GM12878 (cell line): ENCODE data around the gene SNTA1. TPM values are rescaled to one million over a fixed set of nuclear protein-coding genes. Genes with fewer than 3 reads are reported as not detected.

Experiments
- BHLHE40 ChIP-seq, 2 experiments: fragments of 450-650 bp in 1 of 2; IDR thresholded peaks; 2 replicates each; pipeline ENCODE4 v1.6.1; 2011 to 2017; ENCODE audit warnings: low read depth in 2 of 2, borderline replicate concordance in 1 of 2, improper control_type of control experiment in 1 of 2, low read length in 1 of 2, mild to moderate bottlenecking in 1 of 2
- CBFB ChIP-seq: IDR thresholded peaks from 2 replicates; pipeline ENCODE4 v1.6.1; 2016; ENCODE audit warnings: antibody characterized with exemption, low read depth
- CREM ChIP-seq: IDR thresholded peaks from 2 replicates; pipeline ENCODE4 v1.6.1; 2014; ENCODE audit warnings: antibody characterized with exemption, low read depth
- HDGF ChIP-seq: fragments of 450-650 bp; IDR thresholded peaks from 2 replicates; pipeline ENCODE4 v1.6.1; 2016; ENCODE audit warnings: antibody characterized with exemption
- IKZF2 ChIP-seq, 2 experiments: fragments of 450-650 bp; IDR thresholded peaks; 2 replicates each; pipeline ENCODE4 v1.6.1; 2017; ENCODE audit warnings: mild to moderate bottlenecking in 2 of 2, moderate library complexity in 2 of 2
- KLF5 ChIP-seq: fragments of 450-650 bp; IDR thresholded peaks from 2 replicates; pipeline ENCODE4 v1.6.1; 2014; ENCODE audit warnings: mild to moderate bottlenecking; ENCODE audit not compliant: partially characterized antibody
- MEF2B ChIP-seq: fragments of 450-650 bp; IDR thresholded peaks from 2 replicates; pipeline ENCODE4 v1.6.1; 2018; ENCODE audit warnings: mild to moderate bottlenecking, moderate library complexity; ENCODE audit not compliant: partially characterized antibody, poor library complexity, severe bottlenecking
- MTA3 ChIP-seq: IDR thresholded peaks from 2 replicates; pipeline ENCODE4 v1.6.1; 2012; ENCODE audit warnings: low read length, inconsistent platforms, borderline replicate concordance
- MXI1 ChIP-seq: fragments of 150-350 bp; IDR thresholded peaks from 2 replicates; pipeline ENCODE4 v1.6.1; 2011; ENCODE audit warnings: low read depth, mild to moderate bottlenecking, inconsistent platforms, low read length, improper control_type of control experiment
- MYC ChIP-seq: IDR thresholded peaks from 2 replicates; pipeline ENCODE4 v1.6.1; 2011; ENCODE audit warnings: mild to moderate bottlenecking, low read length, moderate library complexity, inconsistent platforms; ENCODE audit not compliant: insufficient read depth, insufficient replicate concordance, insufficient read length, severe bottlenecking
- NBN ChIP-seq: fragments of 450-650 bp; IDR thresholded peaks from 2 replicates; pipeline ENCODE4 v1.6.1; 2016
- NRF1 ChIP-seq: conservative IDR thresholded peaks from 2 replicates; pipeline ENCODE4 v1.6.1; 2011; ENCODE audit warnings: mild to moderate bottlenecking, low read depth, low read length, improper control_type of control experiment
- POLR2A ChIP-seq: IDR thresholded peaks from 2 replicates; pipeline ENCODE4 v1.6.1; 2011; ENCODE audit warnings: low read depth, mild to moderate bottlenecking, low read length
- POLR2AphosphoS5 ChIP-seq: IDR thresholded peaks from 2 replicates; pipeline ENCODE4 v1.6.1; 2011; ENCODE audit warnings: mild to moderate bottlenecking, low read length, inconsistent platforms
- RAD51 ChIP-seq: fragments of 450-650 bp; IDR thresholded peaks from 2 replicates; pipeline ENCODE4 v1.6.1; 2016; ENCODE audit warnings: moderate library complexity, mild to moderate bottlenecking, inconsistent platforms
- SIN3A ChIP-seq: IDR thresholded peaks from 2 replicates; pipeline ENCODE4 v1.6.1; 2012; ENCODE audit warnings: low read depth, low read length, improper control_type of control experiment
- SMAD5 ChIP-seq: IDR thresholded peaks from 2 replicates; pipeline ENCODE4 v1.6.1; 2016; ENCODE audit warnings: antibody characterized with exemption, low read depth
- SP1 ChIP-seq: IDR thresholded peaks from one replicate; pipeline ENCODE4 v1.6.1; 2011; ENCODE audit warnings: low read depth, low read length
- STAT1 ChIP-seq: fragments of 450-650 bp; conservative IDR thresholded peaks from 2 replicates; pipeline ENCODE4 v1.6.1; 2014; ENCODE audit warnings: antibody characterized with exemption, mild to moderate bottlenecking
- SUPT20H ChIP-seq: IDR thresholded peaks from 2 replicates; pipeline ENCODE4 v1.6.1; 2011; ENCODE audit warnings: low read depth, mild to moderate bottlenecking, low read length, moderate library complexity, borderline replicate concordance; ENCODE audit not compliant: control insufficient read depth
- TCF12 ChIP-seq: IDR thresholded peaks from 2 replicates; pipeline ENCODE4 v1.6.1; 2011; ENCODE audit warnings: low read depth, mild to moderate bottlenecking, low read length
- YY1 ChIP-seq: IDR thresholded peaks from 2 replicates; pipeline ENCODE4 v1.6.1; 2011; ENCODE audit warnings: low read depth, mild to moderate bottlenecking, low read length
- ZNF24 ChIP-seq: fragments of 450-650 bp; IDR thresholded peaks from 2 replicates; pipeline ENCODE4 v1.6.1; 2017; ENCODE audit warnings: antibody characterized with exemption, mild to moderate bottlenecking
- polyA plus RNA-seq, 11 experiments: library from polyadenylated mRNA; depleted of rRNA in 4 of 11; unstranded in 6 of 11; stranded (reverse) in 5 of 11; fragments of >200 nt; fragmentation: Nextera tagmentation in 4 of 11; fragmentation: Illumina TruSeq in 1 of 11; extraction: Ambion mirVana in 4 of 11; extraction: Trizol in 1 of 11; gene quantifications; 1 replicate in 1 of 11; 2 replicates in 10 of 11; pipeline versions ENCODE4 v1.2.1 to v1.2.3, GENCODE V29; 2011 to 2016; ENCODE audit warnings: inconsistent platforms in 2 of 11, missing spikeins in 2 of 11, low read depth in 1 of 11
- total RNA-seq, 4 experiments: library from RNA; depleted of rRNA in 3 of 4; stranded (reverse); fragments of >200 nt in 3 of 4; fragmentation: Illumina TruSeq in 1 of 4; extraction: Trizol in 1 of 4; gene quantifications; 2 replicates each; pipeline versions ENCODE4 v1.2.1 to v1.2.3, GENCODE V29; 2013 to 2021
- TF ChIP-seq, protein P1 (sequence below): IDR thresholded peaks from 2 replicates; pipeline ENCODE4 v1.6.1; 2011; ENCODE audit warnings: low read depth, mild to moderate bottlenecking, low read length, moderate library complexity, borderline replicate concordance; ENCODE audit errors: extremely low read depth
- TF ChIP-seq, protein P2 (sequence below): fragments of 450-650 bp; IDR thresholded peaks from 2 replicates; pipeline ENCODE4 v1.6.1; 2016; ENCODE audit warnings: mild to moderate bottlenecking
- TF ChIP-seq, protein P3 (sequence below): fragments of 450-650 bp; IDR thresholded peaks from 2 replicates; pipeline ENCODE4 v1.6.1; 2018; ENCODE audit warnings: mild to moderate bottlenecking, low read depth, moderate library complexity; ENCODE audit not compliant: partially characterized antibody
- TF ChIP-seq, protein P4 (sequence below): IDR thresholded peaks from 2 replicates; pipeline ENCODE4 v1.6.1; 2011; ENCODE audit warnings: low read depth, low read length, improper control_type of control experiment, borderline replicate concordance

SNTA1 gene
- total and polyA plus RNA-seq, 10 of the 15 experiments (the other 5 are each of a cell fraction or from before 2014, with no cell fraction given) = 0.26 to 5.1 (median 1.8) TPM

DNA sequence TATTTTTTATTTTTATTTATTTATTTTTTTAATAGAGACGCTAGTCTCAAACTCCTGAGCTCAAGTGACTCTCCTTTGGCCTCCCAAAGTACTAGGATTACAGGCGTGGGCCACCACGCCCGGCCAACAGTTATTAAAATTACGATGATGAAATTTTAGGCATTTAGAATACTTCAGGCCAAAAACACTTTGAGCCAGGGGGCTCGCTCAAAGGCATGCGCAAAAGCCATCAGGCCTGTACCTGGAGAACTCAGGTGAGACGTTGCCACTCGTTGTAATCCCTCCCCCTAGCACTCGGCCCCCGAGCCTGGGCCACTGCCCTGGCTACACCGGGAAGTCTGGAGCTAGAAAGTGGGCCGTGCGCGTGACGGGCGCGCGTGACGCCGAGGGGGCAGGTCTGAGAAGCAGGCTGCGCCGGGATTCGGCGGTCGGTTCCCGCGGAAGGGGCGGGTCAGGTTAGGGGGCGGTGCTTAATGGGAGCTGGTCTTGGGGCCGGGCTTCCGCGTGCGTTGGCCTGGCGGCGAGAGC lies 46.0 kb upstream of the SNTA1 start (continued):
- TF ChIP-seq TCF12 = 0 out of 2 replicates have a peak, but pooled peaks have one; percentile 14
- TF ChIP-seq KLF5 = peak; percentile 26
- TF ChIP-seq SMAD5 = peak; percentile 83
- TF ChIP-seq SIN3A = 0 out of 2 replicates have a peak, but pooled peaks have one; percentile 42
- peak; percentile 69 for TF ChIP-seq MXI1
- TF ChIP-seq ZNF24 = no peak
- TF ChIP-seq MYC = no peak
- TF ChIP-seq IKZF2 (IDR thresholded peaks at IDR 0.05) = peak; percentile 24 to 37; a peak in 2 of 4 replicates
- TF ChIP-seq, protein P1, sequence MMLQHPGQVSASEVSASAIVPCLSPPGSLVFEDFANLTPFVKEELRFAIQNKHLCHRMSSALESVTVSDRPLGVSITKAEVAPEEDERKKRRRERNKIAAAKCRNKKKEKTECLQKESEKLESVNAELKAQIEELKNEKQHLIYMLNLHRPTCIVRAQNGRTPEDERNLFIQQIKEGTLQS = 0 out of 2 replicates have a peak, but pooled peaks have one; percentile 12
- TF ChIP-seq MTA3 = no peak
- TF ChIP-seq YY1 = 0 out of 2 replicates have a peak, but pooled peaks have one; percentile 8
- peak; percentile 51 for TF ChIP-seq NRF1
- TF ChIP-seq STAT1 = no peak
- TF ChIP-seq, protein P2, sequence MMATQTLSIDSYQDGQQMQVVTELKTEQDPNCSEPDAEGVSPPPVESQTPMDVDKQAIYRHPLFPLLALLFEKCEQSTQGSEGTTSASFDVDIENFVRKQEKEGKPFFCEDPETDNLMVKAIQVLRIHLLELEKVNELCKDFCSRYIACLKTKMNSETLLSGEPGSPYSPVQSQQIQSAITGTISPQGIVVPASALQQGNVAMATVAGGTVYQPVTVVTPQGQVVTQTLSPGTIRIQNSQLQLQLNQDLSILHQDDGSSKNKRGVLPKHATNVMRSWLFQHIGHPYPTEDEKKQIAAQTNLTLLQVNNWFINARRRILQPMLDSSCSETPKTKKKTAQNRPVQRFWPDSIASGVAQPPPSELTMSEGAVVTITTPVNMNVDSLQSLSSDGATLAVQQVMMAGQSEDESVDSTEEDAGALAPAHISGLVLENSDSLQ = peak; percentile 69; the same call in 1 of the 2 replicates
- TF ChIP-seq MEF2B = peak; percentile 29
- no peak for TF ChIP-seq CBFB
- TF ChIP-seq BHLHE40 (IDR thresholded peaks at IDR 0.05; ENCODE audit: borderline replicate concordance in 1 of 2, low read depth in 2 of 2, low read length in 1 of 2) = peak; percentile 88 to 92
- TF ChIP-seq, protein P3, sequence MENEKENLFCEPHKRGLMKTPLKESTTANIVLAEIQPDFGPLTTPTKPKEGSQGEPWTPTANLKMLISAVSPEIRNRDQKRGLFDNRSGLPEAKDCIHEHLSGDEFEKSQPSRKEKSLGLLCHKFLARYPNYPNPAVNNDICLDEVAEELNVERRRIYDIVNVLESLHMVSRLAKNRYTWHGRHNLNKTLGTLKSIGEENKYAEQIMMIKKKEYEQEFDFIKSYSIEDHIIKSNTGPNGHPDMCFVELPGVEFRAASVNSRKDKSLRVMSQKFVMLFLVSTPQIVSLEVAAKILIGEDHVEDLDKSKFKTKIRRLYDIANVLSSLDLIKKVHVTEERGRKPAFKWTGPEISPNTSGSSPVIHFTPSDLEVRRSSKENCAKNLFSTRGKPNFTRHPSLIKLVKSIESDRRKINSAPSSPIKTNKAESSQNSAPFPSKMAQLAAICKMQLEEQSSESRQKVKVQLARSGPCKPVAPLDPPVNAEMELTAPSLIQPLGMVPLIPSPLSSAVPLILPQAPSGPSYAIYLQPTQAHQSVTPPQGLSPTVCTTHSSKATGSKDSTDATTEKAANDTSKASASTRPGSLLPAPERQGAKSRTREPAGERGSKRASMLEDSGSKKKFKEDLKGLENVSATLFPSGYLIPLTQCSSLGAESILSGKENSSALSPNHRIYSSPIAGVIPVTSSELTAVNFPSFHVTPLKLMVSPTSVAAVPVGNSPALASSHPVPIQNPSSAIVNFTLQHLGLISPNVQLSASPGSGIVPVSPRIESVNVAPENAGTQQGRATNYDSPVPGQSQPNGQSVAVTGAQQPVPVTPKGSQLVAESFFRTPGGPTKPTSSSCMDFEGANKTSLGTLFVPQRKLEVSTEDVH = peak; percentile 34
- peak; percentile 96 for TF ChIP-seq POLR2A
- TF ChIP-seq SP1 = peak; percentile 63
- peak; percentile 90 for TF ChIP-seq POLR2AphosphoS5
- peak; percentile 56; the same call in 1 of the 2 replicates for TF ChIP-seq HDGF
- no peak for TF ChIP-seq SUPT20H
- peak; percentile 50; the same call in 1 of the 2 replicates for TF ChIP-seq NBN
- peak; percentile 63; the same call in 1 of the 2 replicates for TF ChIP-seq CREM
- TF ChIP-seq RAD51 = peak; percentile 81
- TF ChIP-seq, protein P4, sequence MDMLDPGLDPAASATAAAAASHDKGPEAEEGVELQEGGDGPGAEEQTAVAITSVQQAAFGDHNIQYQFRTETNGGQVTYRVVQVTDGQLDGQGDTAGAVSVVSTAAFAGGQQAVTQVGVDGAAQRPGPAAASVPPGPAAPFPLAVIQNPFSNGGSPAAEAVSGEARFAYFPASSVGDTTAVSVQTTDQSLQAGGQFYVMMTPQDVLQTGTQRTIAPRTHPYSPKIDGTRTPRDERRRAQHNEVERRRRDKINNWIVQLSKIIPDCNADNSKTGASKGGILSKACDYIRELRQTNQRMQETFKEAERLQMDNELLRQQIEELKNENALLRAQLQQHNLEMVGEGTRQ = peak; percentile 47; the same call in 1 of the 2 replicates
